Stimulated activated CD8-positive, alpha-beta memory T cell treated with anti-CD3 and anti-CD28 coated beads, Interleukin-4, amount 100 ng/mL, for 24 hours (primary cell): ENCODE measurements around the gene XPC.
"Not testable (repeated sequence)": the region's sequence is repeated elsewhere in the genome, so short reads cannot be mapped to it uniquely, and the experiment has no call there.

Experiments used
- DNase-seq: peaks from one replicate; pipeline ENCODE4 v3.0.0-alpha.2; 2020; ENCODE audit warnings: low read depth

The XPC gene

DNA sequence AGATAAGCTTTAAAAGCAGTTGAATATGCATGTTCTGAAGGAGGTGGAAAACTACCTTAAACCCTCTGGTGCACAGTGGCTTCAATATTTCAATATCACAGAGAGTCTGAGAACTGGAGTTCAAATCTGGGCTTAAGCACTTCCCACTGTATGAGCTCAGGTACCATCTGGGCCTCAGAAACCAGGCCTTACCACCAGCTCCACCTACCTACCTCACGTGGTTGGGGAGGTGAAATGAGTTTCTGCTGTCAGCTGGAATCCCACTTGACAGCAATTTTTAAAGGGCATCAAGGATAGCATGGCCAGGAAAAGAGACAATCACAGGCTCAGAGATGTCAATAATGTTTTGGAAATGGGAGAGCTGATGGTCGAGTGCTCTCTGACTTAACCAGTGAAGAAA, 58.8 kb downstream of the XPC start:
- no peak for DNase-seq

GRCh38 chr3:14118400-14119381, 59.7 kb downstream of the XPC start:
- no peak for DNase-seq

DNA sequence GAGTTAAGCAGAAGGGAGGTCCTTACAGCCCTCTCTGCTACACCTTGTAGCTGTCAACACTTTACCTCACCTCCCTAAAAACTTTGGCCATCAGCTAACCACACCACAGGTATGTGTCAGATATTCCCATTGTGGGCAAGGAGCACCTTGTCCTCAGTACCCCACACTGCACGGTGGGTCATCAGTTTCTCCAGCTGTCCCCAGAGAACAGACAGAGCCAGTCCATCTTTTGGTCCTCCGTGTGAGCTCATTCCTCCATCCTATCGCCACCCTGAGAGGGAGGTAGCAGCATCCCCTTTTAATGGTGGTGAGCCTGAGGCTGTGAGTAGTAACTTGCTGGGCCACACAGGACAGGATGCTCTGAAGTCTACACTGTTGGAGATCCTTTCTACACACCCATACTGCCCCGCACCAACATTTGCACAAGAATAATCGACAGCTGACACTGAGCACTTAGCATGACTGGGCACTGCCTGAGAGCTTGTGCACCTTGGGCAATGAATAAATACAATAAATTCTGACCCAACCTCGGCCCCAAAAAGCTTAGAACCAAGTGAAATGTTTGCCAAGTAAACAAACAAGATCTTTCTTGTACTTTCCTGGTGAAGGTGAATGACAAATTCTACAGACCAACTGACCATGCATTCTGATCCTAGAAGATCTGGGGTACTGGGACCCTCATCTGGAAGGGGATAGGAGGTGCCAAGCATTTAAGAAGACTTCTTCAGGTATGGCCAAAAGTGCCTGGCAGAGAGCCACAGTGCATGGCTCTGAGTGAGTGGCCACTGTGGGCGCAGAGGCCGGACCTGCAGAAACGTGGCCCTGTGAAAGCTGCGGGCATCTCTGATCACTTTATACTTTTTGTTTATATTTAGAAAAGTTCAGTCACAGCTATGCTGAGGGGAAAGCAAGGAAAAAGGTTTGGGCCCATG, 60.7 kb downstream of the XPC start:
- no peak for DNase-seq

DNA sequence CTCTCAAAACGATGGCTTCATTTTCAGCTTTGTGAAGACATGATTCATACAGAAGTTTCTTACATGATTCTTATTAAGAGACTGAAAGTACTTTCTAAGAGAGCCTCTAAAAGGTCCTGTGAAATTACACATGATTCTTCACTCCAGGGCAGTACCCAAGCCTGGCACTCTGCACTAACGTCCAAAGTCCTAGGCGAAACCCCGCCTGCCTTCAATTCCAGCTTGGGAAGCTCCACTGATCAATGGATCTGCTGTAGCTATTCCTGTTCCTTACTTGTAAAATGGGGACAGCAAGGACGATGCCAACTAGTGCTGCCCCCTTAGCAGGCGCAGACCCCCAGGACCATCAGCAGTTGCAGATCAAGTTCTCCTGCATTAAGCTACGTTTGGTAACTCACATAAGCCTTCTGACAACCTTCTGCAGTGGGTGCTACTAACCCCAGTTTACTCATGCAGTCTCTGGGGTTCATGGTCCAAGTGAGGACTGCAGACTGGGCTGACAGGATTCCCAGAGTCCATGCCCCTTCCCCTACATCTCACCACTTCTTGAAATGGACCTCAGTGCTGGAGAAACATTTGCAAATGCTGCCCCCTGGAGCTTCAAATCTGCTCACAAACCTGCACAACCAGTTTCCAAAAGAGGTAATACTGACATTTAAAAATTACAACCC, 64.3 kb downstream of the XPC start:
- no peak for DNase-seq

DNA sequence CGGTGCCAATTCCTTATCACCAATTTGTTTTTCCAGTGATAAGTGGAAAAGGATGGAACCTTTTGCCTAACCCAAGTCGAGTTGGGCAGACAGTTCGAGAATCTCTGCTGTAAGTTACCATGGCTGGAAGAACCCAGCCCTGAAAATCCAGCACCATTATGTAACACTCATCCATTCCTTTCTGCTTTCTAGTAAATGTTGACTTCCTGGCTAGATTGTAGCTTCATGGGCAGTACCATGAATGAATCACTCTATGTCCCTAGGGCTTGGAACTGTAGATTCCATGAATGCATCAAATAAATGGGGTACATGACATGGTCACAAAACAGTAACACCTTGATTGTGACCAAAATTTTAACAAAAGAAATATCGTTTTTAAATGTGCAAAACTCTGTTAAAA, 67.7 kb downstream of the XPC start:
- no peak for DNase-seq

GRCh38 chr3:14109821-14110220, 68.6 kb downstream of the XPC start:
- not testable (repeated sequence) for DNase-seq

DNA sequence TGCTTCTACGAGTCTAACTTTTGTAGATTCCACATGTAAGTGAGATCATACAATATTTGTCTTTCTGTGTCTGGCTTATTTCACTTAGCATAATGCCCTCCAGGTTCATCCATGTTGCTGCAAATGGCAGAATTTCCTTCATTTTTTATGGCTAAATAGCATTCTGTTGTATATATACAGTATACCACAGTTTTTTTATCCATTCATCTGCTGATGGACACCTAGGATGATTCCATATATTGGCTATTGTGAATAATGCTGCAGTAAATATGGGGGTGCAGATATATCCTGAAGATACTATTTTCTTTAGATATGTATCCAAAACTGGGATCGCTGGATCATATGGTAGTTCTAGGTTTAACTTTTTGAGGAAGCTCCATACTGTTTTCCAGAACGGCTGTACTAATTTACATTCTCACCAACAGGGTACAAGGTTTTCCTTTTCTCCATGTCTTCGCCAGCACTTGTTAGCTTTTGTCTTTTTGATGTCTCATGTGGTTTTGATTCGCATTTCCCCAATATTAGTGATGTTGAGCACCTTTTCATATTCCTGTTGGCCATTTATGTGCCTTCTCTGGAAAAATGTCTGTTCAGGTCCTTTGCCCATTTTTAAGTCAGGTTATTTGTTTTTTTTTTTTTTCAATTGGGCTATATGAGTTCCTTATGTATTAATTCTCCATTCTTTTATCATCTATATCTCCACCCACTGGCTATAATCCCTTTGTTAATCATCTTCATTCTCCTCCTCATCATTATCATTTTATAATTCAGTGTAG, 80.6 kb downstream of the XPC start:
- no peak for DNase-seq

DNA sequence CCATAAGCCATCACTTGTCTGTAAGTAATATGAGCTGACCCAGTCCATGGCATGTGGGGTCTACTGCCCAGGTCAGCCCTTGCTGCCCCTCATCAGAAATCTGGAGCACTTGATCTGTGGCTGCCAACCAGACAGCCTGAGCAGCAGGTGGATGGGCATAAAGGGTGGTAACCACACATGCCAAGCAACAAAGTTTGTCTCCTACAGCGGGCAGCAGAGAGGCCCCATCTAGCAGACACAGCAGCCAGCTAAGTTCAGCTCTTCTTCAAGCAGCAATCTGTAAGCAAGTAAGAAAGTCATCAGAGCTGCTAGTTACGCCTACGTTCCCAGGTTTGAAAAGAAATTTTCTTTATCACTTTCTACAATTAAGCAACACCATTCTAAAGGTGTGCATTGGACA, 81.7 kb downstream of the XPC start:
- no peak for DNase-seq
